SIG-M5 treated with dmso at 0.1 percent for 504 hours (cell line): ENCODE results near the gene EIF2D.
"Not testable (repeated sequence)": the region's sequence is repeated elsewhere in the genome, so short reads cannot be mapped to it uniquely, and the experiment has no call there.

Source experiments
- DNase-seq: peaks from one replicate; lab custom pipeline; 2025; ENCODE audit not compliant: unreplicated experiment; lab: John Stamatoyannopoulos, UW

Gene EIF2D

GRCh38 chr1:206635080-206635977 lies 23.1 kb upstream of the EIF2D start, which contains the start of gene DYRK3:
DYRK3 (plus strand) TSS chr1:206635536; CDS start chr1:206635704, 168 bp downstream.
- peak; percentile 96 for DNase-seq

DNA sequence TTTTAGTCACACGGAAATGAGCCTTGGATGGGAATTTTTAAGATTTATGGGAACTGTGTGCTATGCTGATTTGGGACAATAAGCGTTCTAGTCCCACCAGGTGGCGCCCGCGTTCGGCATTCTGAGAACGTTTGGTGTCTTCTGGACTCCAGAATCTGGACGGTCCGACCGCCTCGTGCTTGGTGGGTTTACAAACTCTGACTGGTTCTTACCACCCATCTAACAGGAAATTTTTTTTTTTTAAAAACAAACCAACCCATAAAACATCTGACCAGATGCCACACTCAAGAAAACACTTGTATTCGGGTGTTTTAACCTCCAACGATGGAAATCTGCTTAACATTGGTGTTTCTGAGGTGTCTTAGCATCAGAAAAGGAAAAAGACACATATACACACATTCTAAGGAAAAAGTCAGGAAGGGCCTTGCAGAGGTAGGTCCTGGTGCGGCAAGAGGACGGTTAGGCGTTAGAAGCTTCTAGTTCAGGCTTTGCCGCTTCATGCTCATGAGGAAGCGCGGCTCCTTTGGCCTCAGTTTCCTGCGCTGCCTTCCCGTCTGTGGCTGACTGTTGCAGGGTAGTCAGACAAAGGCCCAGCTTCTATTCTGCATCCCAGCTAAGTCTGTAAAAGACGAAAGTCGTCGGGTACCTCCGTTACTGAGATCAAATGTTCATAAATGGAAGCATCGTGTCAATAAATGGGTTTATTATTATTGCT lies 22.3 kb upstream of the EIF2D start:
- peak; percentile 65 for DNase-seq

- DNase-seq, result peak; percentile 16
These were observed 21.4 kb upstream of the EIF2D start for GRCh38 chr1:206633708-206634121.

- peak; percentile 89 for DNase-seq
These were observed 18.8 kb upstream of the EIF2D start for GRCh38 chr1:206631085-206631509.

DNA sequence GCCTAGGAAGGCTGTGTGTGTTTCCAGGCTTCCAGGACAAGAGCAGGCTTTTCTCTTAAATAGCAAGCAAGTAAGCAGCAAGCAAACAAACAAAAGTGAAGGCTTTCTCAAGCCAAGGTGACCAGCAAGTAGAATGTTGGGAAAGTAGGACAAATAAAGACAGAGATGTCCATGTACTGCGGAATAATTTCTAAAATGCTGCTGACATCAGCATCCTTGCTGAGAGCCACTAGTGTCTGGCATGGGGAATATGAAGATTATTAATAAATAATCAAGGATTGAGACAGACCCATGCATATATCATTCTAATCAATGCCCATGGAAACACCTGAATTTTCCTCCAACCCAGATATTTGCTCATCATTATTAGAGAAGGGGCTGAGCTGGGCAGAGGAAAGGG lies 16.7 kb upstream of the EIF2D start:
- DNase-seq, result no peak

GRCh38 chr1:206626396-206626795 lies 14.1 kb upstream of the EIF2D start:
- not testable (repeated sequence) for DNase-seq

DNA sequence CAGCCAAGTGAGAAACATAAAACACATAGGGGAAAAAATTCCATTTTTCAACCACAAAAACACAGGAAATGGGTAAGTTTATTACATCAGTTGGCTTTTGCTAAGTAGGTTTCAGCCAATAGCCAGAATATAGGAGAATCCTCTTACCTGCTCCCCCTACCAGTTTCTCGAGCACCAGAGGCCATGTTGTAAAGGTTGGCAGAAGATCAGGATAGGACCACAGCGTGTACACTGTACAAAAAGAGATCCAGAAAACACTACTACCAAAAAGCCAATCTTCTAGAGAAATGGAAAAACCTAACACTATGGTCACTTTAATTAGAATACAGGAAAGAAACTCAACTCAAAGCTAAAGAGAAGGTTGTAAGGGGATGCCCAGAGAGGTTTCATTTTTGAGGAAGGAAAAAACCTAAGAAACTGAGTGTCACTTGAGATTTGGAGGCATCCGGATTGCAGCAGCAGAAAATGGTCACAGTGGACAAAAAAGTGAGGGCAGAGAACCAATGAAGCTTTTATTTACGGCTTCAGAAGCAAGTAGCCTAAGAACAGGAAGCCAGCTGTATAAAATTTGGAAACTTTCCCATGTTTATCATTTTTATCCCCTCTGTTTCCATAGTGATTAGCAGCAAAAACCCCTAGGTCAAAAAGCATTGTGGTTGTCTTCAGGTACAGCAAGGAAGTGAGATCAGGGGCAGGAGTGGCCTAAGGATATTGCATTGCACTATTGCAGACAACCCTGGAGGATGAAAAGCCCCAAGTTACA lies 2.9 kb downstream of the EIF2D start:
- no peak for DNase-seq

GRCh38 chr1:206608108-206608698 lies 4.1 kb downstream of the EIF2D start:
- peak; percentile 67 for DNase-seq

GRCh38 chr1:206606867-206607266 lies 5.4 kb downstream of the EIF2D start:
- peak; percentile 83 for DNase-seq

- DNase-seq, result no peak
These were observed 7.4 kb downstream of the EIF2D start for GRCh38 chr1:206604861-206605260.

- DNase-seq, result no peak
These were observed 11.7 kb downstream of the EIF2D start for GRCh38 chr1:206600527-206600926.

- no peak for DNase-seq
These were observed 16.0 kb downstream of the EIF2D start for GRCh38 chr1:206596319-206596666.

DNA sequence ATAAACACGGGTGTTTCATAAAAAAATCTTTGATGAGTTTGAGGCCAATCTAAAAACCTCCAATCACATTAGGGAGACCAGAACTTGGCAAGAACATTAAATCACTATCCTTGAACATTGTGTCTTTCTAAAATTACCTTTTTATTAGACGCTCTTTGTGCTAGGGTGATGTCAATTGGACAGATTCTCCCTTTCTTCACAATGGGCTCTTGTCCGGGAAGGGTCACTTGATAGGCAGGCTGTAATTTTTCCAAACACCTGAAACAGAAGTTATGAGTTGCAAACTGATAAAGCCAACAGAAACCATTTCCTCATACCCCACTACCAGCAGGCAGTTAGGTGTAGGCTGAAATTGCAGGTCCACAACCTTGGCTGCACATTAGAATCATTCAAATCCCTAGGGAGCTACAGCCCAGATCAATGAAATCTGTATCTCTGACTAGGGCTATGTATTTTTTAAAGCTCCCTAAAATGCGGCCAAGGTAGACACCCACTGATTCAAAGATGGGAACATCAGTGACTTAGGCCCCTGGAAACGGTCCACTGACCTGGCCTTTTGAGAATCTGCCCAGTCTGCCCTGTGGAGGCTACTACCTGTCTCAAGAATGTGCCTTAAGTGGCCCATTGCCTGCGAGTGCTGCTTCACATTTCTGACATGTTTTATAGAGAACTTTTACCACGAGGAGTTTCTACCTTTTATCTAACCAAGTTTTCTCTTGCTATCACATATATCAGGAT lies 16.5 kb downstream of the EIF2D start:
- DNase-seq, result no peak

DNA sequence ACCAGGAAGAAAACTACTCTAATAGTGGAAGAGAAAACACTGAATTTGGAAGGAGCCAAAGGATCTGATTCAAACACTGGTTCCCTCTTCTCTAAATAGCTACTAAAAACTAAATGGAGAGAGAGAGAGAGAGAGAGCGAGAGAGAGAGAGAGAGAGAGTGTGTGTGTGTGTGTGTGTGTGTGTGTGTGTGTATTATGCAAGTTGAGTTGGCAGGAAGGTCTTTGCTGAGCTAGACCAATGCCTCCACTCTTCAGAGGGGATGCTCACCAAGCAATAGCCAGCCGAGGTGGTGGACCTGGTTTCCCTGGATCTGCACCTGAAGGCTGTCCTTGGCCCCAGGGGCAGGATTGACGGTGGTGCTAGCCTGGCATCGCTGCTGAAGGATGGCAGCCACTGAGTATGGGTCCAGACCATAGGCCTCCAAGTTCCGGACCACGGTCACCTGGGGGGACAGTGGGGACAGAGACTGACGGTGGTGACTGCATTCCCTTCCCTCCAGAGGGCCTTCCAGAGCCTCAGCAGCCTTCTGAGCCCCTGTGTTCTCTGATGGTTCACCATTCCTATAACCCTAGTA lies 18.8 kb downstream of the EIF2D start:
- no peak for DNase-seq

GRCh38 chr1:206591696-206592095 lies 20.6 kb downstream of the EIF2D start:
- DNase-seq, result no peak

GRCh38 chr1:206591226-206591625 lies 21.0 kb downstream of the EIF2D start:
- DNase-seq, result no peak

GRCh38 chr1:206590025-206590758 lies 22.1 kb downstream of the EIF2D start:
- DNase-seq, result peak; percentile 46

- DNase-seq, result no peak
These were observed 23.1 kb downstream of the EIF2D start for GRCh38 chr1:206589206-206589605.

DNA sequence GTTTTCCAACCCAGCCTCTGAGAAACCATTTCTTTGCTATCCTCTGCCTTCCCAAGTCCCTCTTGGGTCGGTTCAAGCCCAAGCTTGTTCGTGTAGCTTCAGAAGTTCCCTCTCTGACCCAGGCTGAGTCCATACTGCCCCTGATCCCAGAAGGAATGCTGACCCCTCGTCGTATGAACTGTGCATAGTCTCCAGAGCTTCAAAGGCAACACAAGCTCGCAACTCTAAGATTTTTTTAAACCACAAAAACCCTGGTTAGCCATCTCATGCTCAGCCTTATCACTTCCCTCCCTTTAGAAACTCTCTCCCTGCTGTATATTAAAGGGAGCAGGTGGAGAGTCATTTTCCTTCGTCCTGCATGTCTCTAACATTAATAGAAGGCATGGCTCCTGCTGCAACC lies 23.8 kb downstream of the EIF2D start:
- no peak for DNase-seq
